GM12864 (cell line): Measurements from ENCODE around the gene HLA-E.
"Not testable (repeated sequence)": the region's sequence is repeated elsewhere in the genome, so short reads cannot be mapped to it uniquely, and the experiment has no call there.

Source experiments
- DNase-seq: peaks from one replicate; pipeline ENCODE4 v3.0.0-alpha.2; 2011; ENCODE audit warnings: low read depth
- H3K4me3 ChIP-seq: 2 replicates; pipeline ENCODE4 v1.5.1; 2011; ENCODE audit warnings: mild to moderate bottlenecking, low read depth, low read length, control low read depth
- CTCF ChIP-seq: IDR thresholded peaks from 2 replicates; pipeline ENCODE4 v1.5.1; 2011; ENCODE audit warnings: low read depth, mild to moderate bottlenecking, moderate library complexity, low read length, control low read depth, inconsistent platforms; ENCODE audit errors: missing control alignments

HLA-E gene

GRCh38 chr6:30481211-30481964, 7.9 kb upstream of the HLA-E start:
- no peak overlapping the region for H3K4me3 ChIP-seq
- no peak for DNase-seq
- no peak for TF ChIP-seq CTCF

GRCh38 chr6:30481965-30482644, 7.2 kb upstream of the HLA-E start:
- peak; percentile 95 for TF ChIP-seq CTCF
- not testable (repeated sequence) for H3K4me3 ChIP-seq, DNase-seq

- no peak for DNase-seq
- no peak overlapping the region for H3K4me3 ChIP-seq
- peak; percentile 46 for TF ChIP-seq CTCF
Observed at GRCh38 chr6:30483677-30484279, 5.5 kb upstream of the HLA-E start.

- DNase-seq: no peak
- TF ChIP-seq CTCF: no peak
- no peak overlapping the region for H3K4me3 ChIP-seq
Observed at GRCh38 chr6:30485236-30485635, 4.1 kb upstream of the HLA-E start.

- no peak overlapping the region for H3K4me3 ChIP-seq
- no peak for TF ChIP-seq CTCF
- DNase-seq: no peak
Observed at GRCh38 chr6:30487926-30488325, 1.4 kb upstream of the HLA-E start.

GRCh38 chr6:30488697-30489080, 620 bp upstream of the HLA-E start:
- DNase-seq: not testable (repeated sequence)
- H3K4me3 ChIP-seq: peak overlapping the region; percentile 98; the same call in 1 of the 2 replicates

- H3K4me3 ChIP-seq: peak overlapping the region; percentile 98
- TF ChIP-seq CTCF: no peak
- no peak for DNase-seq
Observed at GRCh38 chr6:30490026-30490876, 942 bp downstream of the HLA-E start.

- peak overlapping the region; percentile 98 for H3K4me3 ChIP-seq
- DNase-seq: not testable (repeated sequence)
Observed at GRCh38 chr6:30491291-30491953, 2.1 kb downstream of the HLA-E start.
